H1 (cell line): ENCODE data around the gene SPRR1A. TPM values are rescaled to one million over a fixed set of nuclear protein-coding genes. Genes with fewer than 3 reads are reported as not detected.

ENCODE experiments used
- BCL11A ChIP-seq, 2 experiments: IDR thresholded peaks; one replicate each; pipeline ENCODE4 v1.6.1; 2011; ENCODE audit warnings: low read depth in 2 of 2, low read length in 2 of 2, mild to moderate bottlenecking in 2 of 2
- EGR1 ChIP-seq: IDR thresholded peaks from 2 replicates; pipeline ENCODE4 v1.6.1; 2011; ENCODE audit warnings: low read depth, low read length, borderline replicate concordance
- POLR2A ChIP-seq, 2 experiments: IDR thresholded peaks; 1 replicate in 1 of 2; 2 replicates in 1 of 2; pipeline ENCODE4 v1.6.1; 2011; ENCODE audit warnings: low read depth in 2 of 2, low read length in 2 of 2, mild to moderate bottlenecking in 2 of 2; ENCODE audit errors: control extremely low read depth in 1 of 2
- polyA plus RNA-seq, 7 experiments: library from polyadenylated mRNA; depleted of rRNA in 3 of 7; stranded (reverse) in 5 of 7; unstranded in 2 of 7; fragments of >200 nt in 5 of 7; fragments of 200-250 nt in 2 of 7; gene quantifications; 1 replicate in 5 of 7; 2 replicates in 1 of 7; 4 replicates in 1 of 7; pipeline versions ENCODE4 v1.2.1 to v1.2.3, GENCODE V29; 2011 to 2013; ENCODE audit warnings: missing spikeins in 2 of 7, mixed read lengths in 2 of 7
- total RNA-seq: library from RNA; stranded (reverse); fragmentation: NEBNext Ultra II Directional; extraction: Animal tissue kit (Norgen Biotek cat#: 25700); gene quantifications from 2 replicates; pipeline ENCODE4 v1.2.1, GENCODE V29; 2021

SPRR1A gene
- total and polyA plus RNA-seq, 2 of the 8 experiments (the other 6 are each of a cell fraction or from before 2014, with no cell fraction given) = not detected

DNA sequence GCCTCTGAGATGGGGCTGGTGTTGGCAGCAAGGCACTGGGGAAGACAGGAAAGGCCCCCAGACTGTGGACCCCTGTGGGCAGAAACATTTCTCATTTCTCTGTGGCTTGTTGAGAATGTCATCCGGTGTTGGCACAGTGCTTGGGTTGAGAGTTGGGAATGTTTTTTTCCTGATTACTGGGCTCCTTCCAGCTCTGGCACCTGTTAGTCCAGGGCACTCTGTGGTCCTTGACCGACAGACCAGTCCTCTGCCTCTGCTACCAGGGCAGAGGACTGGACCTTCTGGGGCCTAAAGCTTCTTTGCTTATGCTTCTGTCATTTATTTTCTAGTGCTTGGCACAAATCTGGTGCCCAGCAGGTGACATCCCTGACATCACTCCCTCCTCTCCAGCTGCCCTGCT is 41.7 kb upstream of the SPRR1A start (continued):
- TF ChIP-seq POLR2A (IDR thresholded peaks at IDR 0.05; ENCODE audit: control extremely low read depth in 1 of 2, low read depth in 2 of 2, low read length in 2 of 2) (no peak), BCL11A (IDR thresholded peaks at IDR 0.05; ENCODE audit: low read depth in 2 of 2, low read length in 2 of 2) (no peak), EGR1 (no peak)
